ENCODE measurements around the gene SULT1A2. TPM values are rescaled to one million over a fixed set of nuclear protein-coding genes. Genes with fewer than 3 reads are reported as not detected.

SULT1A2 gene
- total and polyA plus RNA-seq, 7 donors: 0.09 to 1.5 (median 0.34) TPM; not detected in 2

- intact Hi-C loops (cut with DNase I): no loop called here
- H3K27ac ChIP-seq: no peak overlapping the region
- no peaks in the 10 kb centered on the region for H3K27me3 ChIP-seq (ENCODE audit: insufficient read depth in 3 of 3, low read length in 2 of 3)
- TF ChIP-seq CTCF (IDR thresholded peaks at IDR 0.05): no peak
- 86 to 89% (median 88%) methylated on average over 20 to 22 of the region's 22 CpGs for WGBS, 3 donors
- no peaks in the 10 kb centered on the region for H3K9me3 ChIP-seq
- DNase-seq: no peak
- H3K36me3 ChIP-seq (ENCODE audit: insufficient read depth in 1 of 2, low read depth in 1 of 2): peaks cover 0 to 61% of the 10 kb centered on the region in 2 donors
- ATAC-seq: no peak
- no peak overlapping the region for H3K4me3 ChIP-seq
- no peaks in the 10 kb centered on the region for H3K4me1 ChIP-seq
Observed at GRCh38 chr16:28590384-28591340, 6.2 kb downstream of the SULT1A2 start.

- DNase-seq: no peak
- no peak for TF ChIP-seq CTCF (IDR thresholded peaks at IDR 0.05)
- no peak overlapping the region for H3K4me3 ChIP-seq
- 94 to 99% (median 94%) methylated on average over 13 of the region's 13 CpGs for WGBS, 3 donors
- H3K36me3 ChIP-seq (ENCODE audit: insufficient read depth in 1 of 2, low read depth in 1 of 2): peaks cover 4 to 68% of the 10 kb centered on the region in 2 donors
- no peak for ATAC-seq
- H3K27me3 ChIP-seq (ENCODE audit: insufficient read depth in 3 of 3, low read length in 2 of 3): no peaks in the 10 kb centered on the region
- H3K4me1 ChIP-seq: no peaks in the 10 kb centered on the region
- H3K9me3 ChIP-seq: no peaks in the 10 kb centered on the region
- H3K27ac ChIP-seq: no peak overlapping the region
- intact Hi-C loops (cut with DNase I): no loop called here
Observed at GRCh38 chr16:28589930-28590329, 6.9 kb downstream of the SULT1A2 start.

- Histone ChIP-seq H3K27me3 (ENCODE audit: insufficient read depth in 3 of 3, low read length in 2 of 3) (no peaks in the 10 kb centered on the region), H3K36me3 (ENCODE audit: insufficient read depth in 1 of 2, low read depth in 1 of 2) (peaks cover 4 to 74% of the 10 kb centered on the region in 2 donors), H3K4me3 (no peak overlapping the region), H3K27ac (no peak overlapping the region), H3K4me1 (no peaks in the 10 kb centered on the region), H3K9me3 (no peaks in the 10 kb centered on the region)
- WGBS, 3 donors: 90 to 94% (median 94%) methylated on average over 8 of the region's 8 CpGs
- intact Hi-C loops (cut with DNase I): no loop called here
- TF ChIP-seq CTCF (IDR thresholded peaks at IDR 0.05): no peak
- DNase-seq (no peak), ATAC-seq (no peak)
Observed at GRCh38 chr16:28589069-28589468, 7.8 kb downstream of the SULT1A2 start.

GRCh38 chr16:28587386-28587785 is 9.5 kb downstream of the SULT1A2 start:
- peaks cover 9 to 89% of the 10 kb centered on the region in 2 donors for H3K36me3 ChIP-seq (ENCODE audit: insufficient read depth in 1 of 2, low read depth in 1 of 2)
- H3K9me3 ChIP-seq: no peaks in the 10 kb centered on the region
- intact Hi-C loops (cut with DNase I): no loop called here
- ATAC-seq (no peak), DNase-seq (no peak)
- H3K27me3 ChIP-seq (ENCODE audit: insufficient read depth in 3 of 3, low read length in 2 of 3): no peaks in the 10 kb centered on the region
- TF ChIP-seq CTCF (IDR thresholded peaks at IDR 0.05): no peak
- H3K4me1 ChIP-seq: no peaks in the 10 kb centered on the region
- 82 to 83% (median 82%) methylated on average over 8 of the region's 8 CpGs for WGBS, 3 donors
- no peak overlapping the region for H3K27ac ChIP-seq
- no peak overlapping the region for H3K4me3 ChIP-seq
